GM18861 (cell line): ENCODE results near the gene RBM20.

ENCODE experiments used
- ATAC-seq: cut with Tn5 transposase; IDR thresholded peaks from one replicate; pipeline ENCODE4 v1.9.1; 2021; ENCODE audit not compliant: unreplicated experiment

Gene RBM20

DNA sequence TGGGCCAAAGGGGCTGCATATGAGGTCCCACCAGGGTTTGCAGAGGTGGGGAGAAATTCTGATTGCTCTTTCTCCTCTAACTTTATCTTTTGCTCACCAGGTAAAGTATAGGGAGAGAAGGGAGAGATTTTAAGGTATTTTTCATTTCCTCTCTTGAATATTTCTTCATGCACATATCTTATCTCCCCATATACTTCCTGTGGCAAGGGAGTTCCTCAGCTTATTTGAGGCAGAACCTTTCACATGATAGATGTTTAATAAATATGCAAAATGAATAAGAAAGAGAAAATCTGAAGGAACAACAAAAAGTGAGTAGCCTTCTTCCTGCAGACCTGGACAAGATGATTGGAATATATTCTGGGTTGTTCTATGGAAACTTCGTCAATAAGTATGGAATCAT is 160.2 kb downstream of the RBM20 start:
- ATAC-seq, result no peak

GRCh38 chr10:110805292-110805691 is 161.2 kb downstream of the RBM20 start:
- no peak for ATAC-seq

DNA sequence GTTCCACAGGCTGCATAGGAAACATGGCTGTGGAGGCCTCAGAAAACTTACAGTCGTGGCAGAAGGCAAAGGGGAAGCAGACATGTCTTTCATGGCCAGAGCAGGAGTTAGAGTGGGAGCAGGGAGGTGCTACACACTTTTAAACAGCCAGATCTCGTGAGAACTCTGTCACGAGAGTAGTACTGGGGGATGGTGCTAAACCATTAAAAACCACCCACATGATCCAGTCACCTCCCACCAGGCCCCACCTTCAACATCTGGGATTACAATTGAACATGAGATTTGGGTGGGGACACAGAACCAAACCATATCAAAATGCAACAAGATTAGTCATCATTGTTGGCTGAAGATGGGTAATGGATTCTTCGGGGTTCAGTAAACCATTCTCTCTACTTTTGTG is 162.2 kb downstream of the RBM20 start:
- no peak for ATAC-seq

DNA sequence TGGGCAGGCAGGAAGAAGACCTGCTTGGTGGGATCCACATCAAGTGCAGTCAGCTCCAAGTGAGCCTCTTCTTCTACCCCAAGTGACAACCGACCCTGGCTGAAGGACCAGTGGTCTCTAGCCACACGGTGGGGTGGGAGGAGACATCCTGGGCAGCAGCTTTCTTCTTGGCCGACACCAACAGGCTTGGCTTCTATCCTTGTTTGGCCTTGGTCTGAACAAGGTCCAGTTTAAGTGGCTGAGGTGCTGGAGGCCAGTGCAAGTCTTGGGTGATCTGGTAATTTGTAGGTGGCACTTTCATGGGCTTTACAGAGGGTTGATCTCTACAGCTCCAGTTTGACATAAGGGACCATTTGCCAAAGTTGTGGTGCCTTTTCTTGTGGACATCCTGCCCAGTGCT is 164.0 kb downstream of the RBM20 start:
- no peak for ATAC-seq

- ATAC-seq, result no peak
Observed at GRCh38 chr10:110808615-110809014, 164.5 kb downstream of the RBM20 start.

DNA sequence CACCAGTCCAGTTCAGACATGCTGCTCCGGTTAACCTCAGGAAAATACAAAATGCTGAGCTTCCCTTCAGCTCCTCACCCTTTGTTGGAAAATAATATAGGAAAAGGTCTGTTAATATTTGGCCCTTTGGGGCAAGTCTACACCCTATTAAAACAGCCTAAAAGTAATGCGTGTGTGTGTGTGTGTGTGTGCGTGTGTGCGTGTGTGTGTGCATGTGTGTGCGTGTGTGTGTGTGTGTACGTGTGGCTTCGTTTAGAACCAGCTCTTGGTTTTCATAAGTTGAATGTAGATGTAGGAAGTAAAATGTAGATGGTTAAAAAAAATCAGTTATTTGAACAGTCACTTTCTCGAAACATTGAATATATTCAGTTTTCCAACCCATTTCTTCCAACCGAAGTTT is 166.5 kb downstream of the RBM20 start:
- no peak for ATAC-seq

GRCh38 chr10:110811791-110812581 is 167.8 kb downstream of the RBM20 start:
- no peak for ATAC-seq

DNA sequence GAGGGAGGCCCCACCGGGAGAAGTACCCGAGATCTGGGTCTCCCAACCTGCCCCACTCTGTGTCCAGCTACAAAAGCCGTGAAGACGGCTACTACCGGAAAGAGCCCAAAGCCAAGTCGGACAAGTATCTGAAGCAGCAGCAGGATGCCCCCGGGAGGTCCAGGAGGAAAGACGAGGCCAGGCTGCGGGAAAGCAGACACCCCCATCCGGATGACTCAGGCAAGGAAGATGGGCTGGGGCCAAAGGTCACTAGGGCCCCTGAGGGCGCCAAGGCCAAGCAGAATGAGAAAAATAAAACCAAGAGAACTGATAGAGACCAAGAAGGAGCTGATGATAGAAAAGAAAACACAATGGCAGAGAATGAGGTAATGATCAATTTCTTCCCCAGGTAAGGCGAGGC is 168.4 kb downstream of the RBM20 start:
- no peak for ATAC-seq

GRCh38 chr10:110813743-110814472 is 169.8 kb downstream of the RBM20 start:
- no peak for ATAC-seq

DNA sequence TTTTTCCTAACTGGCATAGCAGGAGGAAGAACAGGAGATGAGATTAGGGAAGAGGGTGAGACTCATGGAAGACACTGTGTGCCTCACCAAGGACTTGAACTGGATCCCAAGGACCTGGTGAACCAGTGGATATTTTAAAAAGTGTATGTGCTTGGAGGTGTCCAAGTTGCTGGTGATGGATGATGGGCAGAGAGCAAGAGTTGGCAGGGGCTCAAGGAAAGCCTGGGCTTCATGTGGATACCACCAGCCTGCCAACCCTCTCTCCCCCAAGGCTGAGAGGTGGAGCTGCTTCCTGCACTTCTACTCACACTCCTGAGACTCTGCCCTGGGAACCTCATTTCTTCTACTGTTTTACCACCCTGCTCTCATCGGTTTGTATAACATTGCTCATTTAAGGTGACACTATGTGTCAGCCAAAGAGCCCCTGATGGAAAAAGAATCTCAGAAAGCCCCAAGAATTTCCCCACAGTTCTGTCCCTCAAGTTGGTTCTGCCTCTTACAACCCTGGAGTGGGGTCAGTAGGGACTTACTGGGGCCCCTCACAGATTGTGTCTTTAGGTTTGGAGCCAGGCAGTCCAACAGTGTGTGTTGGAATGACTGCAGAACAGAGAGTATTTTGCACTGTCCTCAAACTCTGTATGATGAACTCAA is 171.3 kb downstream of the RBM20 start:
- ATAC-seq, result peak; percentile 62

DNA sequence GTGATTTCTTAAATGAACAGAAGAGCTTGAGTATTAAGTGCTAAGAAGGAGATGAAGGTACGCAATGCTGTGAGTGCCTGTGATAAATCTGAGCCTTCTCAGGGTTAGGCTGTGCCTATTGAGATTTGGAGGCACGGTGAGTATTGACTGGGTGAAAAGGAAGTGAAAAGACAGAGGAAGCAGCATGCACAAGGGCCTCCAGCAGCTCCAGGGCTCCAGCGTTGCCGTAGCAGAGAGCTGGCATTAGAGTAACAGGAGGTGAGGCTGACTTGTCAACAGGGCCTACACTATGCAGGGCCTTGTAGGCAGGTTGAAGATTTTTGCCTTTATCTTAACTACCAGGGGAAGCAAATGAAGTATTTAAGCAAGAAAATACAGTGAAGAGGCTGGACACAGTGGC is 173.5 kb downstream of the RBM20 start:
- no peak for ATAC-seq

- no peak for ATAC-seq
Observed at GRCh38 chr10:110818311-110819256, 174.4 kb downstream of the RBM20 start.

DNA sequence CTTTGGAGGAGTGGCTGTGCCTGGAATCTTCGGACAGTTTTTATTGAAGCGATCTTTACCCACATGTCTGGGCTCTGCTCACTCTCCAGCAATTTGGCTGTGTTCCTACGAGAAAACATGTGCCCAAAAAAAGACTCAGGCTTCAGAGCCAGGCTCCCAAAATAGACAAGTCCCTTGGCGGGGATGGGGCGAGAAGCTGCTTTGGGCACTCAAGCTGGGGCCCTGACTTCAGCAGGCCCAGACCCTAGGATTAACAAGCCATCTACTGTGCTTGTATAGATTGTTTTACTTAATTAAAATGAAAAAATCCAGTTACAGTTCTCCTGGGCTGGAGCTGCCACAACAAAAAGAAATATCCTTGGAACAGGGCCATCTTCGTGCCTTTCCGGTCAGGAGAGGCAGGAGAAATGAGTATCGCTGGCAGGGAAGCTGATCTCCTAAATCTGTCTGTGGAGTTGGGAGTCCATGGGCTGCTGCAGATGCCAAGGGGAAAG is 176.2 kb downstream of the RBM20 start:
- ATAC-seq, result no peak

- no peak for ATAC-seq
Observed at GRCh38 chr10:110821508-110821907, 177.4 kb downstream of the RBM20 start.

DNA sequence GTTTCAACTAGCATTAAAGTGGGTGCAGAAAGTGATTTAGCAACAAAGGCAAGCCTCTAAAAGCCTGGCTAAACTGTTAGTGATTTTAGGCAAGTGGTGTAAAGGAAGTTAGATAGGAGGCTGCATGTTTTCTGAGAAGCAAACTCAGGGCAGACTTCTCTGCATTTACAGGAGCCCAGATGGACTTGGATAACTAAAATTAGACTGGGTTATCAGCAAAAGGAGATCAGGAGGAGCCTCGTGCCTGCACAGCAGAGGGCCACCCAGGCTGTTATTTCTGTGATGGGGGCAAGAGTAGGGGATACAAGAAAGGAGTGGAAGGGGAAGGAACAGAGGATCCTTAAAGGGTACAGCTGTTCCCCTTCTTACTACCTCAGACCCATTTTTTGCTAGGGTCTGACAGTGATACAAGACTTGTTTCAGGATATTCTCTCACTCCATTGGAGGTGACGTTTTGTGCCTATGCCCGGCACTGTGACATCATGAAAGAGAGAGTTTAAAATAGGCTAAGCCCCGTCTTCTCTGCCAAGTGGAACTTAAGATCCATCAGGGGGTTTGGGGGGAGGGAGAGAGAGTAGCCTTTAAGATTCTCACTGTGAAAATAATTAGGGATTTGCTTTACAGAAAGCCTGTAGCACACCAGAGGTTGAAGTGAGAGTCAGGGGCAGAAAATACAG is 178.0 kb downstream of the RBM20 start:
- no peak for ATAC-seq

DNA sequence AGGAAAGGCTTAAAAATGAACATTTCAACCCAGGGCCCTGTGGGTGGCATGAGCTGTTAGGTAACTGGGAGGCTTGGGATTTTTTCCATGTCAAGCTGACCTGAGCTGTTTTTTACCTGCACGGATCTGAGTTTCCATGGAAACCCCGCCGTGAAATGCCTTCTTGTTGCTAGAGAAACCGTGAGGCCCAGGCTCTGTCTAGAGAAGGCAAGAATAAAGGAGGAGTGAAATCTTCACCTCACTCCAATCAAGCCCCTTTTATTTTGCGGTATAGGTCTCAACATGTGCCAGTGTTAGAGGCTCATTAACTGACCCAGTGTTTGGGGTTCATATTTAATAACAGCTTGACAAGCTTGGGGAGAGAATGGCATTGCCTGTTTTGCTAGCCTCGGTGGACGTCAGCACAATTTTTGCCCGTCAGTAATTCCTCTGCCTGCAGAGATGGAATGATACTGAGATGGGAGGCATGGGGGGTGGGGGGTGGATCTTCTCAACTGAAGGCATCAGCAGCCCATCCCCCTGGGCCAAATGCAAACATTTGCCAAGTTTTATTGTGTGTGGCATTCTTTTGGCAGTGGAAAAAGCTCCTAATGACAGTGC is 178.7 kb downstream of the RBM20 start:
- ATAC-seq, result no peak

DNA sequence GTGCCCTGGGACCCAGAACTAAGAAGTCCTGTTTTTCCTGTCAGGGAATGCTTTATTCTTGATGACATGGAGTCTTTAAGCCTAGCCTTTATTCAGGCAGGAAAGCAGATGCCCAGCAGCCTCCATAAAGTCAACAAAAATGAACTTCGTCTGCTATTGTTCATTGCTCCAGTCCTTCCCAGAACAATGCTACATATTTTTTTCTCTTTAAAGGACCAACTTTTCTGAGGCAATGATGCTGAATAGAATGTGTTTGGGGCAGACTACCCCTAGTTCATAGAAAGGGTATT is 180.0 kb downstream of the RBM20 start:
- ATAC-seq, result no peak

GRCh38 chr10:110824660-110825059 is 180.5 kb downstream of the RBM20 start:
- ATAC-seq, result no peak

- ATAC-seq, result no peak
Observed at GRCh38 chr10:110825508-110825907, 181.4 kb downstream of the RBM20 start.

DNA sequence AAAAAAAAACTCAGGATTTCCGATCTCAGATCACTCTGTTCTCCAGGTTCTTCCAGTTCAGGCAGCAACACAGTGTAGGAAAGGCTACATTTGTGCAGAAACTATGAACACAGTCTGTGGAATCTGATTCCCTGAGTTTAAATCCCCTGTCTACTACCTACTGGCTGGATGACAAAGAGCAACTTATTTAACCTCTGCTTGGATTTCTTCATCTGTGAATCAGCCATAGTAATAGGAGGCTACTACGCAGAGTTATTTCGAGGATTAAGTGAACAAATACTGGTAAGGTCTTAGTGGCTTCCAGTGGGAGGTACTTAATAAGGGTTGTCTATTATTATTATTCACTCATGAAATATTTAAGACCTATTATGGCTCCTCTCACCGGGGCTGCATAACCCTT is 183.3 kb downstream of the RBM20 start:
- no peak for ATAC-seq
